ENCODE measurements around the gene DYNC2LI1.
"Not testable (repeated sequence)": the region's sequence is repeated elsewhere in the genome, so short reads cannot be mapped to it uniquely, and the experiment has no call there.

Gene DYNC2LI1

GRCh38 chr2:43773876-43774613 lies at the start of gene DYNC2LI1:
Gene DYNC2LI1, plus strand, starts transcription at chr2:43774039. Its CDS starts 100 bp downstream, at chr2:43774139.
- peak within 1 kb of the TSS; percentile 93 for H3K27ac Mint-ChIP-seq
- DNase-seq (peak; percentile 78), ATAC-seq (replicated peaks) (peak; percentile 100)
- peaks cover 9 to 12% of the 10 kb centered on the region in 2 donors for H3K4me1 Mint-ChIP-seq
- H3K9me3 Mint-ChIP-seq, result no peaks in the 10 kb centered on the region
- peaks cover 9 to 14% of the 10 kb centered on the region in 2 donors for H3K27me3 Mint-ChIP-seq
- no peaks in the 10 kb centered on the region for H3K36me3 Mint-ChIP-seq
- H3K4me3 Mint-ChIP-seq, result peak within 1 kb of the TSS; percentile 96 to 98

- Mint-ChIP-seq H3K4me1 (no peaks in the 10 kb centered on the region), H3K9me3 (no peaks in the 10 kb centered on the region), H3K36me3 (no peaks in the 10 kb centered on the region), H3K27me3 (peaks cover 13 to 16% of the 10 kb centered on the region in 2 donors), H3K27ac (no peak overlapping the region), H3K4me3 (no peak overlapping the region)
- DNase-seq (no peak), ATAC-seq (replicated peaks) (no peak)
These were observed 48.9 kb upstream of the DYNC2LI1 start for GRCh38 chr2:43724728-43725526.

- no peak for DNase-seq
- Mint-ChIP-seq H3K27ac (no peak overlapping the region), H3K9me3 (no peaks in the 10 kb centered on the region), H3K36me3 (no peaks in the 10 kb centered on the region), H3K4me1 (no peaks in the 10 kb centered on the region), H3K27me3 (peaks cover 13 to 16% of the 10 kb centered on the region in 2 donors), H3K4me3 (no peak overlapping the region)
- no peak for ATAC-seq (replicated peaks)
These were observed 48.1 kb upstream of the DYNC2LI1 start for GRCh38 chr2:43725711-43726246.

GRCh38 chr2:43726961-43727633 lies 46.7 kb upstream of the DYNC2LI1 start:
- H3K4me1 Mint-ChIP-seq; H3K36me3 Mint-ChIP-seq; H3K4me3 Mint-ChIP-seq; DNase-seq; H3K9me3 Mint-ChIP-seq; ATAC-seq (replicated peaks); H3K27ac Mint-ChIP-seq: not testable (repeated sequence)
- peaks cover 12 to 13% of the 10 kb centered on the region in 2 donors for H3K27me3 Mint-ChIP-seq

- H3K27ac Mint-ChIP-seq, result no peak overlapping the region
- peaks cover 16 to 19% of the 10 kb centered on the region in 2 donors for H3K27me3 Mint-ChIP-seq
- no peaks in the 10 kb centered on the region for H3K9me3 Mint-ChIP-seq
- DNase-seq, result no peak
- H3K4me1 Mint-ChIP-seq, result no peaks in the 10 kb centered on the region
- no peaks in the 10 kb centered on the region for H3K36me3 Mint-ChIP-seq
- no peak for ATAC-seq (replicated peaks)
- no peak overlapping the region for H3K4me3 Mint-ChIP-seq
These were observed 46.2 kb upstream of the DYNC2LI1 start for GRCh38 chr2:43727634-43728014.

GRCh38 chr2:43729491-43730174 lies 44.2 kb upstream of the DYNC2LI1 start:
- ATAC-seq (replicated peaks) (no peak), DNase-seq (no peak)
- Mint-ChIP-seq H3K9me3 (no peaks in the 10 kb centered on the region), H3K4me3 (no peak overlapping the region), H3K4me1 (no peaks in the 10 kb centered on the region), H3K27me3 (peaks cover 21 to 27% of the 10 kb centered on the region in 2 donors), H3K36me3 (no peaks in the 10 kb centered on the region), H3K27ac (no peak overlapping the region)

GRCh38 chr2:43731211-43731610 lies 42.6 kb upstream of the DYNC2LI1 start:
- no peaks in the 10 kb centered on the region for H3K9me3 Mint-ChIP-seq
- no peaks in the 10 kb centered on the region for H3K4me1 Mint-ChIP-seq
- H3K36me3 Mint-ChIP-seq, result no peaks in the 10 kb centered on the region
- H3K27ac Mint-ChIP-seq, result no peak overlapping the region
- ATAC-seq (replicated peaks) (no peak), DNase-seq (no peak)
- H3K4me3 Mint-ChIP-seq, result no peak overlapping the region
- peaks cover 15 to 19% of the 10 kb centered on the region in 2 donors for H3K27me3 Mint-ChIP-seq

- Mint-ChIP-seq H3K4me3 (no peak overlapping the region), H3K4me1 (no peaks in the 10 kb centered on the region), H3K27me3 (peaks cover 31 to 36% of the 10 kb centered on the region in 2 donors), H3K36me3 (no peaks in the 10 kb centered on the region), H3K27ac (no peak overlapping the region), H3K9me3 (no peaks in the 10 kb centered on the region)
- no peak for ATAC-seq (replicated peaks)
- no peak for DNase-seq
These were observed 37.2 kb upstream of the DYNC2LI1 start for GRCh38 chr2:43736637-43737036.

- ATAC-seq (replicated peaks) (no peak), DNase-seq (no peak)
- Mint-ChIP-seq H3K36me3 (no peaks in the 10 kb centered on the region), H3K4me3 (no peak overlapping the region), H3K27ac (no peak overlapping the region), H3K4me1 (no peaks in the 10 kb centered on the region), H3K27me3 (peaks cover 29 to 34% of the 10 kb centered on the region in 2 donors), H3K9me3 (no peaks in the 10 kb centered on the region)
These were observed 36.6 kb upstream of the DYNC2LI1 start for GRCh38 chr2:43737097-43737854.

- no peak for ATAC-seq (replicated peaks)
- Mint-ChIP-seq H3K4me3 (no peak overlapping the region), H3K4me1 (no peaks in the 10 kb centered on the region), H3K27me3 (peaks cover 23 to 29% of the 10 kb centered on the region in 2 donors), H3K36me3 (no peaks in the 10 kb centered on the region), H3K9me3 (no peaks in the 10 kb centered on the region), H3K27ac (no peak overlapping the region)
- no peak for DNase-seq
These were observed 36.0 kb upstream of the DYNC2LI1 start for GRCh38 chr2:43737855-43738254.

GRCh38 chr2:43738257-43738656 lies 35.6 kb upstream of the DYNC2LI1 start:
- H3K9me3 Mint-ChIP-seq, result no peaks in the 10 kb centered on the region
- no peak for DNase-seq
- H3K27ac Mint-ChIP-seq, result no peak overlapping the region
- H3K4me1 Mint-ChIP-seq, result no peaks in the 10 kb centered on the region
- H3K27me3 Mint-ChIP-seq, result peaks cover 19 to 29% of the 10 kb centered on the region in 2 donors
- ATAC-seq (replicated peaks), result no peak
- no peaks in the 10 kb centered on the region for H3K36me3 Mint-ChIP-seq
- no peak overlapping the region for H3K4me3 Mint-ChIP-seq

GRCh38 chr2:43743706-43744105 lies 30.1 kb upstream of the DYNC2LI1 start:
- no peak overlapping the region for H3K27ac Mint-ChIP-seq
- H3K9me3 Mint-ChIP-seq, result no peaks in the 10 kb centered on the region
- no peaks in the 10 kb centered on the region for H3K4me1 Mint-ChIP-seq
- no peak for DNase-seq
- no peak overlapping the region for H3K4me3 Mint-ChIP-seq
- no peak for ATAC-seq (replicated peaks)
- peaks cover 12% of the 10 kb centered on the region in 2 donors for H3K27me3 Mint-ChIP-seq
- H3K36me3 Mint-ChIP-seq, result no peaks in the 10 kb centered on the region

GRCh38 chr2:43745457-43745856 lies 28.4 kb upstream of the DYNC2LI1 start:
- Mint-ChIP-seq H3K36me3 (no peaks in the 10 kb centered on the region), H3K27ac (no peak overlapping the region), H3K4me1 (no peaks in the 10 kb centered on the region), H3K9me3 (no peaks in the 10 kb centered on the region), H3K4me3 (no peak overlapping the region), H3K27me3 (peaks cover 0 to 8% of the 10 kb centered on the region in 2 donors)
- ATAC-seq (replicated peaks), result no peak
- DNase-seq, result no peak

Data from stimulated activated naive B cell treated with anti-CD40 and anti-IgM and Interleukin-4, amounts not matched to agents 10 μg/mL and 1 μg/mL and 100 μg/mL, for 72 hours (primary cell).